Panc1 (cell line): Measurements from ENCODE around the gene C11orf65. TPM values are rescaled to one million over a fixed set of nuclear protein-coding genes. Genes with fewer than 3 reads are reported as not detected.

Experiments
- ATAC-seq: fragments of 200-7000 bp; cut with Tn5 transposase; 2 replicates; pipeline ENCODE4 v1.9.1; 2020; ENCODE audit warnings: mild to moderate bottlenecking, moderate library complexity
- BruUV-seq: library from RNA; stranded (reverse); fragments of 400-500 nt; replicated peaks from 2 replicates; lab custom pipeline; 2021; lab: Mats Ljungman, UMichigan
- CTCF ChIA-PET: fragments of 300-600 bp; sonication (Branson Sonifier 250); formaldehyde crosslinking; loops from one replicate; lab custom pipeline; 2022; ENCODE audit warnings: antibody characterized with exemption; lab: Charles Lee
- POLR2A ChIA-PET: fragments of 300-600 bp; sonication (Branson Sonifier 250); formaldehyde crosslinking; loops from one replicate; lab custom pipeline; 2022; ENCODE audit warnings: antibody characterized with exemption; lab: Charles Lee
- DNase-seq: peaks from one replicate; pipeline ENCODE4 v3.0.0-alpha.2; 2010; ENCODE audit warnings: low read depth, low spot score
- H3K27ac ChIP-seq: 2 replicates; pipeline ENCODE4 v1.5.1; 2011; ENCODE audit warnings: mild to moderate bottlenecking, low read length, inconsistent platforms
- H3K27me3 ChIP-seq: fragments of 200-500 bp; sonication (Bioruptor generic); 2 replicates; pipeline ENCODE4 v1.6.0; 2014; ENCODE audit warnings: low read length, inconsistent platforms; ENCODE audit not compliant: control insufficient read depth, insufficient read depth
- H3K36me3 ChIP-seq: fragments of 200-500 bp; sonication (Bioruptor generic); 2 replicates; pipeline ENCODE4 v1.5.1; 2014; ENCODE audit warnings: inconsistent platforms, mild to moderate bottlenecking, low read length, moderate library complexity; ENCODE audit not compliant: control insufficient read depth, insufficient read depth
- H3K4me1 ChIP-seq: 2 replicates; pipeline ENCODE4 v1.5.1; 2011; ENCODE audit warnings: inconsistent platforms, mild to moderate bottlenecking, low read length, moderate library complexity; ENCODE audit not compliant: control insufficient read depth, insufficient read depth
- H3K4me3 ChIP-seq, 2 experiments: 2 replicates each; pipeline ENCODE4 v1.5.1; 2011 to 2012; ENCODE audit warnings: low read depth in 2 of 2, low read length in 2 of 2, mild to moderate bottlenecking in 2 of 2, inconsistent platforms in 1 of 2, moderate library complexity in 1 of 2
- H3K9me3 ChIP-seq: fragments of 200-500 bp; sonication (Bioruptor generic); 2 replicates; pipeline ENCODE4 v1.5.1; 2014; ENCODE audit warnings: low read depth, mild to moderate bottlenecking, inconsistent platforms, low read length, moderate library complexity; ENCODE audit not compliant: control insufficient read depth, insufficient read depth
- CTCF ChIP-seq: fragments of 450-650 bp; IDR thresholded peaks from 2 replicates; pipeline ENCODE4 v1.5.1; 2017; ENCODE audit warnings: mild to moderate bottlenecking
- POLR2AphosphoS5 ChIP-seq: IDR thresholded peaks from 2 replicates; pipeline ENCODE4 v1.6.1; 2012; ENCODE audit warnings: mild to moderate bottlenecking, low read depth, low read length, moderate library complexity
- REST ChIP-seq, 2 experiments: IDR thresholded peaks; 2 replicates each; pipeline ENCODE4 v1.6.1; 2011 to 2012; ENCODE audit warnings: low read depth in 2 of 2, control low read depth in 1 of 2, low read length in 1 of 2, mild to moderate bottlenecking in 1 of 2, moderate library complexity in 1 of 2; ENCODE audit not compliant: insufficient read depth in 1 of 2
- SIN3A ChIP-seq: IDR thresholded peaks from 2 replicates; pipeline ENCODE4 v1.6.1; 2012; ENCODE audit warnings: low read depth, mild to moderate bottlenecking, low read length, moderate library complexity, borderline replicate concordance; ENCODE audit not compliant: insufficient read depth
- TCF7L2 ChIP-seq: IDR thresholded peaks from 2 replicates; pipeline ENCODE4 v1.6.1; 2011; ENCODE audit warnings: mild to moderate bottlenecking, low read depth, low read length, inconsistent platforms
- in situ Hi-C: cut with HindIII; loops from 2 replicates; pipeline ENCODE4 v1.10.0; 2016; ENCODE audit warnings: low sequenced_read_pairs, low pct_unique_long_range_greater_than_20kb
- intact Hi-C: fragments of 100-400 bp; cut with micrococcal nuclease; formaldehyde crosslinking; loops from one replicate; pipeline ENCODE4 v1.10.0; 2022; ENCODE audit not compliant: unreplicated experiment
- total RNA-seq: library from RNA; stranded (reverse); gene quantifications from one replicate; pipeline ENCODE4 v1.2.1, GENCODE V29; 2021; ENCODE audit not compliant: unreplicated experiment

Gene C11orf65
- total RNA-seq, 1 experiment from 2014 or later = 0.18 TPM

- no peak overlapping the region for H3K4me3 ChIP-seq
- DNase-seq = no peak
- no peaks in the 10 kb centered on the region for H3K9me3 ChIP-seq
- ChIA-PET CTCF (no interaction called here), POLR2A (no interaction called here)
- TF ChIP-seq CTCF (no peak), POLR2AphosphoS5 (no peak), REST (IDR thresholded peaks at IDR 0.05; ENCODE audit: insufficient read depth in 1 of 2, low read depth in 2 of 2, low read length in 1 of 2) (no peak), SIN3A (no peak), TCF7L2 (no peak)
- H3K4me1 ChIP-seq = peaks cover 4% of the 10 kb centered on the region; the same call in 1 of the 2 replicates
- ATAC-seq = no peak
- no peak overlapping the region for H3K27ac ChIP-seq
- in situ Hi-C loops (no loop called here), intact Hi-C loops (no loop called here)
- peaks cover 11% of the 10 kb centered on the region; the same call in 1 of the 2 replicates for H3K36me3 ChIP-seq
- BruUV-seq = no TSS peak
- no peaks in the 10 kb centered on the region for H3K27me3 ChIP-seq
Measured at GRCh38 chr11:108472681-108473080, 5.4 kb upstream of the C11orf65 start.

GRCh38 chr11:108468478-108468864, 1.1 kb upstream of the C11orf65 start:
- DNase-seq = no peak
- H3K36me3 ChIP-seq = peaks cover 4% of the 10 kb centered on the region; the same call in 1 of the 2 replicates
- no TSS peak for BruUV-seq
- H3K4me1 ChIP-seq = peaks cover 9% of the 10 kb centered on the region
- H3K4me3 ChIP-seq = no peak overlapping the region
- peak overlapping the region; percentile 99 for H3K27ac ChIP-seq
- no peaks in the 10 kb centered on the region for H3K27me3 ChIP-seq
- TF ChIP-seq CTCF (no peak), REST (IDR thresholded peaks at IDR 0.05; ENCODE audit: insufficient read depth in 1 of 2, low read depth in 2 of 2, low read length in 1 of 2) (no peak), SIN3A (no peak), POLR2AphosphoS5 (no peak), TCF7L2 (no peak)
- in situ Hi-C loops (no loop called here), intact Hi-C loops (no loop called here)
- ChIA-PET CTCF (no interaction called here), POLR2A (no interaction called here)
- H3K9me3 ChIP-seq = no peaks in the 10 kb centered on the region
- ATAC-seq = no peak
